Upper lobe of right lung (tissue), 1 donor: ENCODE data around the gene MRPL41. TPM values are rescaled to one million over a fixed set of nuclear protein-coding genes. Genes with fewer than 3 reads are reported as not detected.

ENCODE experiments used
- ATAC-seq: fragments of 200-7000 bp; cut with Tn5 transposase; one replicate; pipeline ENCODE4 v1.9.1; 2020; ENCODE audit warnings: mild to moderate bottlenecking, moderate library complexity
- DNase-seq: peaks from one replicate; pipeline ENCODE4 v3.0.0-alpha.2; 2020
- H3K27ac ChIP-seq: fragments of 200-600 bp; one replicate; pipeline ENCODE4 v1.8.0; 2022
- H3K27me3 ChIP-seq: fragments of 200-600 bp; one replicate; pipeline ENCODE4 v1.8.0; 2022; ENCODE audit warnings: mild to moderate bottlenecking
- H3K36me3 ChIP-seq: fragments of 200-600 bp; one replicate; pipeline ENCODE4 v1.8.0; 2022
- H3K4me1 ChIP-seq: fragments of 200-600 bp; one replicate; pipeline ENCODE4 v1.8.0; 2022
- H3K4me3 ChIP-seq: fragments of 200-600 bp; one replicate; pipeline ENCODE4 v1.8.0; 2022; ENCODE audit warnings: mild to moderate bottlenecking
- H3K9me3 ChIP-seq: fragments of 200-600 bp; one replicate; pipeline ENCODE4 v1.8.0; 2022
- CTCF ChIP-seq: fragments of 200-600 bp; IDR thresholded peaks from one replicate; pipeline ENCODE4 v1.8.0; 2022; ENCODE audit warnings: antibody characterized with exemption
- intact Hi-C: fragments of 100-400 bp; cut with DNase I; formaldehyde crosslinking; loops from one replicate; pipeline ENCODE4 v1.11.0; 2022
- total RNA-seq: library from RNA; stranded (reverse); fragmentation: NEBNext Ultra II Directional; extraction: Animal tissue kit (Norgen Biotek cat#: 25700); gene quantifications from one replicate; pipeline ENCODE4 v1.2.1, GENCODE V29; 2021
- donor health status: DM: no; HTN: yes; CAD: no; lungs with severe emphysema.

Gene MRPL41
- total RNA-seq, 1 donor from 2014 or later: 41.6 TPM

- no peak for ATAC-seq
- H3K36me3 ChIP-seq: peaks cover 33% of the 10 kb centered on the region
Observed at GRCh38 chr9:137582286-137582860, 30.7 kb downstream of the MRPL41 start.

DNA sequence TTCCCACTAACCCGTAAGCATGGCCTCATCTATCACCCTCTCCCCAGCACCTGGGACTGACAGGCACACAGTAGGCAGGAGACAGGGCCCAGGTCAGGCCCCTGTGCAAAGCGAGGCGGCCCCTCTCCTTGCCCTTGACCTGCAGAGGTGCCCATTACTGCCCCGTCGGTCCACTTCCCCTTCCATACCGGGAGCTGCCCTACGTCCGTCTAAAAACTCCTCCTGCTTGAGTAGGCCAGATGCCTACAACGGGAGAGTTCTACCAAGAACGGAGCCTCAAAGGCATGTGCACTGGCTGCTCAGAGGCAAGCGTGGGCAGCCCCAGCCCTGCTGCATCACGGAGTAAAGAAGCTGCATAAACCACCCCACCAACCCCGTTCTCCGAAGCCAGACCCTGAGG, 31.7 kb downstream of the MRPL41 start:
- Histone ChIP-seq H3K36me3 (peaks cover 41% of the 10 kb centered on the region), H3K27me3 (no peaks in the 10 kb centered on the region)
- no peak for TF ChIP-seq CTCF

More at GRCh38 chr9:137582286-137582860, 30.7 kb downstream of the MRPL41 start:
- no peak for DNase-seq
- Histone ChIP-seq H3K9me3 (no peaks in the 10 kb centered on the region), H3K4me3 (no peak overlapping the region), H3K4me1 (peaks cover 14% of the 10 kb centered on the region), H3K27me3 (no peaks in the 10 kb centered on the region), H3K27ac (no peak overlapping the region)
- intact Hi-C loops: no loop called here
- TF ChIP-seq CTCF: peak; percentile 28

GRCh38 chr9:137583957-137584356, 32.3 kb downstream of the MRPL41 start:
- Histone ChIP-seq H3K9me3 (no peaks in the 10 kb centered on the region), H3K27ac (no peak overlapping the region), H3K27me3 (no peaks in the 10 kb centered on the region), H3K4me3 (no peak overlapping the region), H3K36me3 (peaks cover 41% of the 10 kb centered on the region), H3K4me1 (peaks cover 9% of the 10 kb centered on the region)
- TF ChIP-seq CTCF: no peak
- ATAC-seq (no peak), DNase-seq (no peak)
- intact Hi-C loops: no loop called here

More for the DNA sequence above, 31.7 kb downstream of the MRPL41 start:
- no peak overlapping the region for H3K27ac ChIP-seq
- peaks cover 7% of the 10 kb centered on the region for H3K4me1 ChIP-seq
- DNase-seq (no peak), ATAC-seq (no peak)
- no peak overlapping the region for H3K4me3 ChIP-seq
- H3K9me3 ChIP-seq: no peaks in the 10 kb centered on the region
- intact Hi-C loops: no loop called here

GRCh38 chr9:137586854-137587253, 35.2 kb downstream of the MRPL41 start:
- no peak for TF ChIP-seq CTCF
- Histone ChIP-seq H3K27ac (no peak overlapping the region), H3K27me3 (no peaks in the 10 kb centered on the region), H3K9me3 (no peaks in the 10 kb centered on the region), H3K4me1 (peaks cover 16% of the 10 kb centered on the region), H3K36me3 (peaks cover 41% of the 10 kb centered on the region), H3K4me3 (no peak overlapping the region)
- intact Hi-C loops: no loop called here
- ATAC-seq: no peak
- no peak for DNase-seq

- TF ChIP-seq CTCF: no peak
- Histone ChIP-seq H3K4me3 (no peak overlapping the region), H3K27me3 (no peaks in the 10 kb centered on the region), H3K36me3 (peaks cover 36% of the 10 kb centered on the region), H3K4me1 (peaks cover 16% of the 10 kb centered on the region), H3K27ac (no peak overlapping the region), H3K9me3 (no peaks in the 10 kb centered on the region)
- ATAC-seq (no peak), DNase-seq (no peak)
- intact Hi-C loops: no loop called here
Observed at GRCh38 chr9:137588311-137588710, 36.6 kb downstream of the MRPL41 start.

DNA sequence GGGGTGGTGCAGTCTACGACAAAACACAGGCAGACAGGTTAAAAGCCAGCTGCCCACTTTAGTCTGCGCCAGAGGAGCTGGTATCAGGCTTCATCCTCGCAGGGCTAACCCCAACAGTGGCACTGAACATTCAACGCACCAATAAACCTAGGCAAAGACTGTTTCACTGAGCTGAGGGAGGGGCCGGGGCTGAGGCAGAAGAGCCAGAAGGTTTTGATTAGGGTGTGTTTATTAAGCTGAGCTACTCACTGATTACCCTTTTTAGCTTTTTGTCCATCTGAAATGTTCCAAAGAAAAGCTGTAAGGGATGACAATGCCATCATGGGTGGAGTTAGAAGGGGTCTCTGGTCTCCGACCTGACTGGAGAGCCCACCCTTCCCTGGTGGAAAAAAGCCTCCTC, 37.2 kb downstream of the MRPL41 start:
- no peak for DNase-seq
- H3K9me3 ChIP-seq: no peaks in the 10 kb centered on the region
- intact Hi-C loops: no loop called here
- peaks cover 16% of the 10 kb centered on the region for H3K4me1 ChIP-seq
- ATAC-seq: no peak
- no peak for TF ChIP-seq CTCF
- no peaks in the 10 kb centered on the region for H3K27me3 ChIP-seq
- peaks cover 31% of the 10 kb centered on the region for H3K36me3 ChIP-seq
- H3K27ac ChIP-seq: no peak overlapping the region
- no peak overlapping the region for H3K4me3 ChIP-seq
